PC-9 (cell line): ENCODE measurements around the gene FHL1.

Experiments used
- EZH2 ChIP-seq: fragments of 200-600 bp; sonication (generic); IDR thresholded peaks from 2 replicates; pipeline ENCODE4 v1.8.0; 2017; ENCODE audit warnings: antibody characterized with exemption, low read depth
- TF ChIP-seq, protein P1 (sequence below): fragments of 200-600 bp; sonication (generic); conservative IDR thresholded peaks from 2 replicates; pipeline ENCODE4 v1.6.1; 2017; ENCODE audit warnings: mixed run types, antibody characterized with exemption, mild to moderate bottlenecking, moderate library complexity

DNA sequence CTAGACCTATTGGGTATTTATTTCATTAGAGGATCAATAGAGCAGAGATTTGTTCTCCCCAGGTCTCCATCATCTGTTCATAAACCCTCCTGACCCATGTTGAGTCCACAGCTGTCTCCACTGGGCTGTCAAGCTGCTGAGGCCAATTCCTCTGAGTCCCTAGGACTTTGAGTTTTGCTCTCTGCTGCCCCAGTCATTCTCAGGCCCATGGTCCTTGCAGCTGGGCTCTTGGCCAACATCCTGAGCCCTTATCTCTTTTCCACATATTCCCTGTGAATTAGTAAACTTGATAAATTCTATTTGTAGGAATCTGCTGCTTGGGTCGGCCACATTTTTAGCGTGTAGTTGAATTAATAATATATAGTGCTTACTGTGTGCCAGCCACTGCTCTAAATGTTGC lies 41.9 kb downstream of the FHL1 start:
- TF ChIP-seq, protein P1, sequence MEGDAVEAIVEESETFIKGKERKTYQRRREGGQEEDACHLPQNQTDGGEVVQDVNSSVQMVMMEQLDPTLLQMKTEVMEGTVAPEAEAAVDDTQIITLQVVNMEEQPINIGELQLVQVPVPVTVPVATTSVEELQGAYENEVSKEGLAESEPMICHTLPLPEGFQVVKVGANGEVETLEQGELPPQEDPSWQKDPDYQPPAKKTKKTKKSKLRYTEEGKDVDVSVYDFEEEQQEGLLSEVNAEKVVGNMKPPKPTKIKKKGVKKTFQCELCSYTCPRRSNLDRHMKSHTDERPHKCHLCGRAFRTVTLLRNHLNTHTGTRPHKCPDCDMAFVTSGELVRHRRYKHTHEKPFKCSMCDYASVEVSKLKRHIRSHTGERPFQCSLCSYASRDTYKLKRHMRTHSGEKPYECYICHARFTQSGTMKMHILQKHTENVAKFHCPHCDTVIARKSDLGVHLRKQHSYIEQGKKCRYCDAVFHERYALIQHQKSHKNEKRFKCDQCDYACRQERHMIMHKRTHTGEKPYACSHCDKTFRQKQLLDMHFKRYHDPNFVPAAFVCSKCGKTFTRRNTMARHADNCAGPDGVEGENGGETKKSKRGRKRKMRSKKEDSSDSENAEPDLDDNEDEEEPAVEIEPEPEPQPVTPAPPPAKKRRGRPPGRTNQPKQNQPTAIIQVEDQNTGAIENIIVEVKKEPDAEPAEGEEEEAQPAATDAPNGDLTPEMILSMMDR, result no peak
- TF ChIP-seq EZH2, result no peak
